ENCODE measurements around the gene ZNG1A.
"Not testable (repeated sequence)": the region's sequence is repeated elsewhere in the genome, so short reads cannot be mapped to it uniquely, and the experiment has no call there.

Gene ZNG1A

GRCh38 chr9:178970-179383 lies at the start of gene ZNG1A:
Gene ZNG1A (minus strand): TSS chr9:179056. CDS start chr9:178969, 87 bp downstream.
- DNase-seq = peak in 3 of 4 experiments; percentile 3 to 63 (median 14)

GRCh38 chr9:227860-228259 lies 49.0 kb upstream of the ZNG1A start:
- no peak for DNase-seq

GRCh38 chr9:224582-225520 lies 46.0 kb upstream of the ZNG1A start:
- no peak for DNase-seq

GRCh38 chr9:224026-224425 lies 45.2 kb upstream of the ZNG1A start:
- DNase-seq = no peak

GRCh38 chr9:223152-223551 lies 44.3 kb upstream of the ZNG1A start:
- DNase-seq = no peak

GRCh38 chr9:221989-222776 lies 43.3 kb upstream of the ZNG1A start:
- no peak for DNase-seq

- DNase-seq = no peak
Observed at GRCh38 chr9:219670-220365, 41.0 kb upstream of the ZNG1A start.

GRCh38 chr9:219036-219435 lies 40.2 kb upstream of the ZNG1A start:
- DNase-seq = not testable (repeated sequence)

- no peak for DNase-seq
Observed at GRCh38 chr9:217950-218349, 39.1 kb upstream of the ZNG1A start.

GRCh38 chr9:216866-217265 lies 38.0 kb upstream of the ZNG1A start:
- no peak for DNase-seq

GRCh38 chr9:215631-216155 lies 36.8 kb upstream of the ZNG1A start:
- no peak for DNase-seq

- DNase-seq = peak in 3 of 4 experiments; percentile 5 to 49 (median 37)
Observed at GRCh38 chr9:214648-215493, 36.0 kb upstream of the ZNG1A start, which contains the start of gene DOCK8. Gene DOCK8 (plus strand): TSS chr9:214865. CDS start chr9:214977, 112 bp downstream.

- DNase-seq = no peak
Observed at GRCh38 chr9:214351-214647, 35.4 kb upstream of the ZNG1A start.

GRCh38 chr9:213901-214300 lies 35.0 kb upstream of the ZNG1A start:
- DNase-seq = not testable (repeated sequence)

- no peak for DNase-seq
Observed at GRCh38 chr9:212297-212696, 33.4 kb upstream of the ZNG1A start.

GRCh38 chr9:211557-211956 lies 32.7 kb upstream of the ZNG1A start:
- no peak for DNase-seq

- no peak for DNase-seq
Observed at GRCh38 chr9:211036-211435, 32.2 kb upstream of the ZNG1A start.

- no peak for DNase-seq
Observed at GRCh38 chr9:209143-209758, 30.4 kb upstream of the ZNG1A start.

GRCh38 chr9:206481-206880 lies 27.6 kb upstream of the ZNG1A start:
- DNase-seq = no peak

- DNase-seq = not testable (repeated sequence)
Observed at GRCh38 chr9:199601-200000, 20.7 kb upstream of the ZNG1A start.

- not testable (repeated sequence) for DNase-seq
Observed at GRCh38 chr9:178140-178825, 573 bp downstream of the ZNG1A start.
